HT-29 (cell line): ENCODE results near the gene PPP1R16B. TPM values are rescaled to one million over a fixed set of nuclear protein-coding genes. Genes with fewer than 3 reads are reported as not detected.

Experiments used
- DNase-seq: peaks from one replicate; pipeline ENCODE4 v3.0.0-alpha.2; 2015; ENCODE audit warnings: low spot score
- small RNA-seq: library from RNA; depleted of rRNA; stranded (forward); fragments of <200 nt; gene quantifications from one replicate; pipeline ENCODE3, GENCODE V24; 2014
- total RNA-seq: library from RNA; depleted of rRNA; stranded (reverse); fragments of >200 nt; shearing (Covaris generic); gene quantifications from 2 replicates; pipeline ENCODE4 v1.2.3, GENCODE V29; 2014; rRNA removed

PPP1R16B gene
- total RNA-seq, 1 experiment from 2014 or later, result not detected

DNA sequence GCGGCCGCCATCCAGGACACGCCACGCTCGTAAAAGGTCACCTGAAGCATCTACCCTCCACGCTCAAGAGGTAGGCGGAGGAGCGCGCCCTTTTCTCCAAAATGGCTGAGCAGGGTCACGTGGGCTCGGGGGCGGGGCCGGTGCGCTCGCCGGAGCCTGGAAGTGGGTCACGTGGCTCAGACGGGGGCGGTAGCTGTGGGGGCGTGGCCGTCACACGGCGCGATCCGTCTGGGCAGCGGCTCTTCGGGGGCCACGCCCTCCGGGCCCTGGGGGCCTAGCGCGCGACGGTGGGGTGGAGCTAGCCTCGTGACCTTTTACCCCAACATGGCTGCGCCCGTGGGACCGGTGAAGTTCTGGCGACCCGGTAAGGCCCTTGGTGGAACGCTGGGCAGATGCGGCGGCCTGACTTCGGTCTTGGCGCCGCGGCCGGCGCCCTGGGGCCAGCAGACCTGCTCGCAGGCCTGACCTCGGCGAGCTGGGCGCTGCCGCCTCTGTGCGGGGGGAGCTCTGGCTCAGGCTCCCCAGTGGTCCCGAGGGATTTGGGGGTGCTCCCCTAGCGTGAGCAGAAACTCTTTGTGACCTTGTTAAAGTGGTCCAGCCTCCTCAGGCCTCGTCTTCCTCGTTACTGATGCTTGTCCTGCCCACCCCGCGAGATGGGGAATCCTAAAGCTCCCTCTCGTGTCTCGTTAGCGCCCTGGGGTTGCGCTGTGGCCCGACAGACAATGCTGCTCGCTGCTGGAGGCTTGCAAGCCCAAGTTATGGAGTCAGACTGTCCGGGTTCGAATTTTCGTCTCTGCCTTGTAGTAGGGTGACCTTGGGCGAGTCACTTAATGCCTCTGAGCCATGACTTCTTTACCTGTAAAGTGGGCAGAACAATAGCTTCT lies 156.8 kb downstream of the PPP1R16B start, which contains the start of gene DHX35:
TSS of gene DHX35 (plus strand) at position 301 of the 884 bp plus-strand sequence. CDS start at position 325, 24 bp downstream.
- DNase-seq, result peak; percentile 99

DNA sequence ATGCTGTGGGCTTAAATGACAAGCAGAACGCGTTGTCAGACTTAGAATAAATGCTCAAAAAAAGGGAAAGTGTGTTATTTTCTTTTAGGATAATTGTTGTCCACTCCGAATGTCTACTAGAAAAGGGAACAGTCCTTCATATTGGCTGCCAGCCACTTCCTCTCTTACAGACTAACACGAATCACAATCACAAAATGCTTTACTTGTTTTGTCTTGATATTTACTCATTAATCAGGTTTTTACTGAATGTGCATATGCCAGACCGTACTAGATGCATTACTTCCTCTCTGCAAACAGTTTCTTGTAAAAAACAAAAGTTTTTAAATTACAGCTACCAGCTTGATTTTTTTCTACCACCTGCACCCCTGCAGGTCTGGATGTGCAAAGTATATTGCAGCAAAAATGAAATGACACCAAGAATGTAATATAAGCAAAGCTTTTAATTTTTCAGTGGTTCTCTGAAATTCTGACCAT lies 157.5 kb downstream of the PPP1R16B start:
- no peak for DNase-seq

DNA sequence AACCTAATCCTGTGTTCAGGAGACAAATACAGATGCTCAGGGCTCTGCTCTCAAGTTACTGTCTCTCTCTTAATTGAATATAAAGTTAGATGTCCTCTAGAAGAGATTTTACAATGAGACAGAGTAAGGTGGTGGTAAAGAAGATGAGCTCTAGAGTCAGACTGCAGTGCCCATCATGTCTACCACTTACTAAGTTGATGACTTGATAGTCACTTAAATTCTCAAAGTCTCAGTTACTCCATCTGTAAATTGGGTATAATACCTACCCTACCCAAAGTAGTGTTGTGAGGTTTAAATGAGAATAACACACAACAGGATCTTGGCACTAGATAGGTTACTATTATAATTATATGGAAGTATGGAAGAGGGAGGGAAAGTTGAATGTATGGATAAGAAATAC lies 158.2 kb downstream of the PPP1R16B start:
- DNase-seq, result no peak

DNA sequence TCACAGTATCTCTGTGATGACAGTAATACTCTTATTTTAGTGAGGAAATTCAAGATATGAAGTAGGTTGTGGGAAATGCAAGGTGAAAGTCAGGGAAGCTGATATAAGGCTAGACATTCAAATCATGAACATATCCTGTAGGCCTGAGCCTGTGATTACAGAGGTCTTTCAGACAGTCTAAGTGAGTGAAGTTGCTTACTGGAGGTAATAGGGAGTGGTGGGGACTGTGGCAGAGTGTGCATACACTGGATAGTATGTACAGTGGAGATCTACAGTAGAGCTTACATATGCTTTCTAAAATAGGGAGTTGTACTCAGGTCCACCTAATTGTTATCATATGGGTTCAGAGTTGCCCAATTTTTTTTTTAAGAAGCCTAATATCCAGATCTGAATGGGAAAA lies 159.8 kb downstream of the PPP1R16B start:
- no peak for DNase-seq

DNA sequence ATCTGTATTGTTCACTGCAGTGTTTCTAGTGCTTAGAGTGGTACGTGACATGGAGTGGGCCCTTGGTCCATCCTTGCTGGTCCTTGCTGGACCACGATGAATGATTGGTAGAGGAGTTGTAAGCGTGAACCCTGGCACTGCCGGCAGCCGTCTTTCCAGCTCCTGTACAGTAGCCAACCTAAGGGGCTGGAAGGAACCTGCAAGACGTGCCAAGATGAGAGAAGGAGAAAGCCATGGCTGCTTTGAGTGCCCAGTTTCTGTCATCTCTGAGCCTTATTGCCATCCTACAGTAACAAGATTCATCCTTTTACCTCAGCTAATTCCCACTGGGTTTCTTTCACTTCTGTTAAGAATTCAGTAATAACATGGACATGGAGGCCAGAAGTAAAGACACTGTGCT lies 162.6 kb downstream of the PPP1R16B start:
- DNase-seq, result no peak

DNA sequence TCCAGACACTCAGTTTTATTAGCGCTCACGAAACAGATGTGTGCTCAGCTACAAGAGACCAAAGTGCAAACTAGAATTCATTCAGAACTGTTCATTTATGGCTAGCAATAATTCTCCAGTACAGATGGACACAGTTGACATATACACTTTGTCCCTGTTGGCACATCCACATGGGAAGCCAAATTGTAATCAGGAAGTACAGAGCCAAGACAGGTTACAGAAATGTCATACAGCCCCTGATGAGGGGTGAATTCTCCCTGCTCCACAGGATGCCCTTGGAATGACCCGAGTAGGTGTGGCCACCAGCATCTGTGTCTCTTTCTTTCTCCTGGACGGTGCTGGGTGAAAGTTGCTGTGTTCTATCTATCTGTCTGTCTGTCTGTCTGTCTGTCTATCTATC lies 164.2 kb downstream of the PPP1R16B start:
- DNase-seq, result no peak

DNA sequence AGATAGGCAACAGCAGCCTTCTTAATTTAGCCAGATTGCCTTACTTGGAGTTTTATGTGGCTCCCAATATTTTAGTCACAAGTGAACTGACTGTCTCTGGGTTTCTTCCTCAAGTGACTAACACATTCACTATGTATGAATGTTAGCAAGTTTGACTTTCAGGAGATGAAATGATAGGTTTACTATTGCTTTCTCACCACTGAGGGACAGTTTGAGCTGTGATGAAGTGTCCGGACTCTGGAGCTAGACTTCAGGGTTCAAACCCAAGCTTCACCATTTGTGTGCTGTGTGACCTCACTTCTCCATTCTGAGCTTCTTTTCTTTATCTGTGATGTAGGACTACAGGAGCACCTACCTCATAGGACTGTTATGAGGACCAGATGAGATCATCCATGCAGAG lies 164.8 kb downstream of the PPP1R16B start:
- DNase-seq, result no peak

Small RNA genes within 50 kb of the gene (small RNA-seq; reads per million reads assigned to genes)
- gene AL023803.1, result not detected

Other genes starting within 250 kb of the PPP1R16B start
- not detected in 2 replicates for gene ADIG, start 224.5 kb upstream of the PPP1R16B start, total RNA-seq
- 0.05 TPM in 1 of 2 replicates, not detected in the other for gene ARHGAP40, start 203.9 kb upstream of the PPP1R16B start, total RNA-seq
- gene SLC32A1, start 81.2 kb upstream of the PPP1R16B start, total RNA-seq, result not detected in 2 replicates
- 21.0 and 21.4 TPM in 2 replicates for gene ACTR5, start 57.2 kb upstream of the PPP1R16B start, total RNA-seq
- gene FAM83D, start 120.7 kb downstream of the PPP1R16B start, total RNA-seq, result 88.0 and 90.6 TPM in 2 replicates
- gene DHX35, start 156.6 kb downstream of the PPP1R16B start, total RNA-seq, result 14.7 and 14.9 TPM in 2 replicates